ENCODE results near the gene H3-3A.

DNA sequence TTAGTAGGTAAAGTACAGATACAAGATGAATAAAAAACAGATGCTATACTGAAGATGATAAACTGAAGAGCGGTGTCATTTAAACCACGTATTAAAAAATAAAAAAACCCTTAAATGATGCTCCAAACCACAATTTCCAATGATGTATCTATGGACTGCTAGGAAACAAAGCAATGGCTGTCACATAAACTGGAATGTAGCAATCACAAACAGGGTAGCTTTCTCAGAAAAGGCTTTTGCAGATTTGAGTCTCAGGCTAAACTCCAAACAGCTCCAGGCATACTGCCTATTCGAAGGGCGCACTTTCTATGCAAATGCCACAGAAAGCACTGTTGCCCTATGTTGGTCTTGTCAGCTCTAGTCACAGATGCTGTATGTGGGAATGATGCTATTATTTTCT, 12.4 kb upstream of the H3-3A start:
- TF ChIP-seq, protein P1, sequence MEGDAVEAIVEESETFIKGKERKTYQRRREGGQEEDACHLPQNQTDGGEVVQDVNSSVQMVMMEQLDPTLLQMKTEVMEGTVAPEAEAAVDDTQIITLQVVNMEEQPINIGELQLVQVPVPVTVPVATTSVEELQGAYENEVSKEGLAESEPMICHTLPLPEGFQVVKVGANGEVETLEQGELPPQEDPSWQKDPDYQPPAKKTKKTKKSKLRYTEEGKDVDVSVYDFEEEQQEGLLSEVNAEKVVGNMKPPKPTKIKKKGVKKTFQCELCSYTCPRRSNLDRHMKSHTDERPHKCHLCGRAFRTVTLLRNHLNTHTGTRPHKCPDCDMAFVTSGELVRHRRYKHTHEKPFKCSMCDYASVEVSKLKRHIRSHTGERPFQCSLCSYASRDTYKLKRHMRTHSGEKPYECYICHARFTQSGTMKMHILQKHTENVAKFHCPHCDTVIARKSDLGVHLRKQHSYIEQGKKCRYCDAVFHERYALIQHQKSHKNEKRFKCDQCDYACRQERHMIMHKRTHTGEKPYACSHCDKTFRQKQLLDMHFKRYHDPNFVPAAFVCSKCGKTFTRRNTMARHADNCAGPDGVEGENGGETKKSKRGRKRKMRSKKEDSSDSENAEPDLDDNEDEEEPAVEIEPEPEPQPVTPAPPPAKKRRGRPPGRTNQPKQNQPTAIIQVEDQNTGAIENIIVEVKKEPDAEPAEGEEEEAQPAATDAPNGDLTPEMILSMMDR (IDR thresholded peaks at IDR 0.05): no peak
- TF ChIP-seq POLR2AphosphoS5 (IDR thresholded peaks at IDR 0.05; ENCODE audit: low read depth, low read length) (no peak), FOXM1 (IDR thresholded peaks at IDR 0.05; ENCODE audit: low read depth) (no peak)
